GM18907 (cell line): ENCODE measurements around the gene DLG5.
A peak's percentile ranks its signal among the peaks of the same experiment; 100 is the strongest.

ENCODE experiments used
- ATAC-seq: cut with Tn5 transposase; IDR thresholded peaks from one replicate; pipeline ENCODE4 v1.9.1; 2021; ENCODE audit warnings: mild to moderate bottlenecking, moderate library complexity; ENCODE audit not compliant: unreplicated experiment

Gene DLG5

GRCh38 chr10:77944519-77944918, 18.0 kb upstream of the DLG5 start:
- ATAC-seq, result no peak

GRCh38 chr10:77943121-77943901, 16.8 kb upstream of the DLG5 start:
- ATAC-seq, result no peak

GRCh38 chr10:77941790-77942189, 15.2 kb upstream of the DLG5 start:
- no peak for ATAC-seq

DNA sequence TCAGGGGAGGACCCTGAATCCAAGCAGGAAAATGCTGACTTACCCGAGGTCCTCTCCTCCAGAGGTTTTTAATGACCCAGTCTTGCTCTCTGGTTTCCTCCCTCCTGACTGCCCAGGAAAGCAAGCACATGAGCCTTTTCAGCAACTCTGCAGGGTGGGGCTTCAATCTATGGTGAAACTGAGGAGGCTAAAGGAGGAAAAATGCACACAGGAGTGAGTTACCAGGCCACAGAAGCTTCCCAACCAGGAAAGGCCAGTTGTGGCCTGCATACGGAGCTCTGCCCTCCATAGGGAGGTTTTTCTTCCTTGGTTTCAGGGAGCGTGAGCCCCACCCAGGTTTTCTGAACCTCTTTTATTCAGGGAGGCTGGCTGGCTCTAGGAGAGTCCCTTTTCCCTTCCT, 14.1 kb upstream of the DLG5 start:
- no peak for ATAC-seq

DNA sequence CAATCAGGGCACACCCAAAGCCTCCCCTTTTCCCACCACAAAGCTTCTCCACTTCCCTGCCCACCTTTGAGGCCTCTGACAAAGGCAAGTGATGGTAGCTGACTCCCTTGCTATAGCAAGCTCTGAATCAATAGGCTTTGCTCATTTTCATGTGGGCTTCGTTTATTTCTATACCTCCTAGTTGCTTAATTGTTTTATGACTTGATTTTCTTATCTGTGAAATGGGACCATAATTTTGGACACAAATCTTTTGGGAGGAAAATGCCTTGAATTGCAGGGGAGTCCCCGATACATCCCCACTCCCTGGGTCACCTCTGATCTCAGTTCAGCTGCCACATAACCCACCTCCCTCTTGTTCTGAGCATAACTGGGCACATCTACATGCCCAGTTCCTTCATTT, 13.7 kb upstream of the DLG5 start:
- no peak for ATAC-seq

DNA sequence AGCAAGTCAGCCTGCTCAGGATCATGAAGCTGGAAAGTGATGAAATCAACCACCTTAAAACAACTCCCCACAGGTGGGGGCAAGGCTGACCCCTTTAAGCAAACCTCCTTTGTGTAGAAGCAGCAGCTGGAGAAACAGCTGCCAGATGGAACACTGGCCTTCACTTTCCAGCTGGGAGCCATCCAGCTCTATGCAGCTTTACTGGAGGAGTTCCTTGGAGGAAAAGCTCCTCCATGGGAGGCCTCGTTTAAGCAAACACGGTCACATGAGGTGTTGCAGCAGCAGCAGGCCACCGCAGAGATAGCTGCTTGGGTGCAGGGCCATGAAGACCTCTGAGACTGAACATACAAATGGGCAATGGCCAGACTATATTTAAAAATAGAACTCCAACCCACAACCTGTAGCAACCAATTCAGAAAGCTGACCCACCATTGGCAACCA, 13.0 kb upstream of the DLG5 start:
- ATAC-seq, result no peak

GRCh38 chr10:77936697-77937567, 10.4 kb upstream of the DLG5 start:
- ATAC-seq, result no peak

- no peak for ATAC-seq
Measured at GRCh38 chr10:77932016-77932715, 5.6 kb upstream of the DLG5 start.

DNA sequence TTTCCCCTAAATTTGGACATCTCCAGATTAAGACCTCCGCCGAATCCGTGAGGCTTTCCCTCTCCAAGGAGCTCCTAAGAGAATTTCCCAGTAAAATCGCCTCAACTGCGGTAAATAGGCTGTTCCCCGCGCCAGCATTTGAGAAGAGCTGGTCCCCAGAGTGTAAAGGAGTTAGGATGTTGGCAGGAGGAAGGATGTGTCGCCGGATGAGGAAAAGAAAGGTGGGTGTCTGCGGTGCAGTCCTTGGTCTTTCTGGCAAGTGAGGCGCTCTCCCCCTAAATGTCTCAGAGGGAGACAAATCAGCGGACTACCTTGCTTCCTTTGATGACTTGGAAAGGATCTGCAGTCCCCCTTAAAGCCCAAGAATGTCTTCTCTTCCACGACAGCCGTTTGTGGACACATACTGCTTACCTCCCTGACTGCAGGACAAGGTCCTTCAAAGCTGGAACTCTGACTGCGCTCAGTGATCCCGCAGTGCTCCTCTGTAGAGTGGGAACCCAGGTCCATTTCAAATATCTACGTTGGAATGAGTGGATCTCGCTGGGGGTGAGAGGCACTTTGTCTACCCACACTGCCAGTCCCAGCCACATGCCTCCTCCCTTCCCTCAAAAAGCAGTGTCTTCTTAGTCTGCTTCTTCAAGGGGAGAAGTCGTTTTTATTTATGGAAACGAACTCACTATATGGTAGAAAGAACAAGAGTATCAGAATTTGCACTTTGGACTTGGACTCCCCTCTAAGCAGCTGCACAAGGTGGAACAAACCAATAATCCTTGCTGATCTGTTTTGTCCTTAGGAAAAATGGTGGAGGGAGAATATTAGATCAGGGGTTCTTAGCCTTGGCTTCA, 1.1 kb upstream of the DLG5 start:
- no peak for ATAC-seq

DNA sequence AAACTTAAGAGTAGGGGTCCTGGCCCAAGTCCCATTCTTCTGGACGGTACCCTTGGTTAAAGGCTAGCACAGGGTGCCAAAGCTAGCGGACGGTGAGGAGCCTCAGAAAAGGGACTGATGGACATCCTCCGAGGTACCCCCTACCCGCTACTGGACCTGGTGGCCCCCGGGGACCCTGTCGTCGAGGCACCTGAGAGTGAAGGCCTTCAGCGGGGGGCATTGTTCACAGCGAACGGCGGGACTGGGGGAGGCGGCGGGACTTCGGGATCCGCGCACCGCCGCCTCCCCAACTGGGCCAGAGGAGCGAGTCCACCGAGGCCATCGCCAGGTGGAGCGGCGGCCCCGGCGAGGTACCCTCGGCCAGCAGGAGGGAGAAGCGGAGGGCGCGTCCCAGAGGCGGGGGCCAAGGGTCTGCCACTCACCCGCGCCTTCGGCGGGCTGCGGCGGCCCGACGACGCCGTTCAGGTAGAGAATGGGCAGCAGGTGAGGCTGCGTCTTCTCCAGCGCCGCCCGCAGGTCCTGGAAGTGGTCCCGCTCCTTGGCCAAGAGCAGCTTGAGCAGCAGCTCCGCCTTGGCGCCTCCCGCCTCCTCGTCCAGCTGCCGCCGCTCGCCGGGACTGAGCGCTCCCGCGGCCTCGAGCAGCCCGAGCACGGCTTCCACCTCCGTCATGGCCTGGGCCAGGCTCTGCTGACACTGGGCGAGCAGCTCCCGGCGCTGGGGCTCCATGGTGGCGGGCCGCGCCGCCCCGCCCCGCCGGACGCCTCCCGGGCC, 575 bp downstream of the DLG5 start:
- ATAC-seq, result peak; percentile 59

DNA sequence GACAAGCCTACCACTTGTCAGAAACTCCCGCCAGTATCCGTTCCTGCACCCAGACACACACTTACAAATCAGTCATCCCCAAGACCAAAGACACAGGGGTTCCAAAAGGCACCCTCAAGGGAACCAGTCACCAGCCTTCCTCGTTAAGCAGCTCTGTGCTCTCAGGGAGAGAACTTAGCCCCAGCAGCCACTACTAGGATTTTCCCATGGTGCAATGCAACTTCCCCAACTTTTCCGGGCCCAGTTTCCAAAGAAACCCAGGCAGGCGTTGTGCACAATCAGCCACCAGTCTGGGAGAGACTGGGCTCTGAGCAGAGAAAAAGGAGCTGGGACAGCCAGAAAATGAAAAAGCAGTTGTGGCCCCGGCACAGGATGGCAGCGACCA, 1.2 kb downstream of the DLG5 start:
- ATAC-seq, result no peak

- no peak for ATAC-seq
Measured at GRCh38 chr10:77922566-77923179, 3.9 kb downstream of the DLG5 start.

DNA sequence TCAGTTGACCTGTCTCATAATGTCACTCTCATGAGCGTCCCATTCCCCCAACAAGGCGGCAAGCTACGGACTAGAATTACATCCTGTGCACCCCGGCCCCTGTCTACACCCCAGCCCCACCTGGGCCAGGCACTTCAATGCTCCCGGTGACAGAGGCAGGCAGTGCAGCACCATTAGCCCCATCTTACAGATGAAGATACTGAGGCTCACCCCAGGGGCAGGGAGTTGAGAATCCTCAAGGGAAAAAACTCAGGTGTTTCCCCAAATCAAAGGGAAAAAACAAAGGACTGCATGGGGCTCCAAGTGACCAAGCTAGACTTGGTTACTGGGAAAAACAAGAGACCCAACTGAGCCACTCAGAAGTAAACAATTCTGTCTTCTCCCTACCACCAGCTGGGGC, 4.5 kb downstream of the DLG5 start:
- ATAC-seq, result no peak

DNA sequence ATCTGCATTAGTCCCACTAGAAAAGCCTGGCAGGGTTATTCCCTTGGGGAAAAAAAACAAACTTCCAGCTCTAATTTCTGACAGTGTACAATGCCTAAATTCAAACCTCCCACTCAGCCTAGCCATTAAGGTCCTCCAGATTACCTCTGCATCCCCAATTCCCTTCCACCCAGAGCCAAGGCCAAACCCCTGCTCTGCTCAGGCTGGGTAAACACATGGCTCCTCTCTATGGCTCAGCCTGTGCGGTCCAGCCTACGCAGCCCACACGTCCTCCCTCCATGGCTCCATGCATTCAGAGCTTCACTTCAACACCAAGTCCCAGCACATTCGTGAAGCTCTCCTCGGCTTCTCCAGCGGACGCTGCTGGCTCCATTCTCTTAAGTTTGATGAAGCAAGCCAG, 5.2 kb downstream of the DLG5 start:
- no peak for ATAC-seq

DNA sequence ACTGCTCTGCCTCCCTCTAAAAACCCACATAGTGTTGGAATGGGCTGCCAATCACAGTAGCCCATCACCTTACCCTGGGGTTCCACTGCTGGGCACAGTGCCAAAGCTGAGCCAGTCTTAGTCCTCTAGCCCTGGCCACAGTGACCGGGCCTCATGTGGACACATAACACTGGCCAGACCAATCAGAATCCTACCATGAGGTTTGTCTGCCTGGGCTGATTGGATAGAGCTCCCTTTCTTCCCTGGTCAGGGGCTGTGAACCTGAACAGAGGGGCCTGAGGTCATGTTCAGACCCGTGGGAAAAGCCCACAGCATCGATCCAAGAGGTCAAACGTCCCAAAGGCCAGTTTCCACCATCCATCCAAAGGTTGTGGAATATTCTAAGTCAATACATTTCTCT, 6.1 kb downstream of the DLG5 start:
- ATAC-seq, result no peak

- ATAC-seq, result no peak
Measured at GRCh38 chr10:77919713-77920108, 6.8 kb downstream of the DLG5 start.

DNA sequence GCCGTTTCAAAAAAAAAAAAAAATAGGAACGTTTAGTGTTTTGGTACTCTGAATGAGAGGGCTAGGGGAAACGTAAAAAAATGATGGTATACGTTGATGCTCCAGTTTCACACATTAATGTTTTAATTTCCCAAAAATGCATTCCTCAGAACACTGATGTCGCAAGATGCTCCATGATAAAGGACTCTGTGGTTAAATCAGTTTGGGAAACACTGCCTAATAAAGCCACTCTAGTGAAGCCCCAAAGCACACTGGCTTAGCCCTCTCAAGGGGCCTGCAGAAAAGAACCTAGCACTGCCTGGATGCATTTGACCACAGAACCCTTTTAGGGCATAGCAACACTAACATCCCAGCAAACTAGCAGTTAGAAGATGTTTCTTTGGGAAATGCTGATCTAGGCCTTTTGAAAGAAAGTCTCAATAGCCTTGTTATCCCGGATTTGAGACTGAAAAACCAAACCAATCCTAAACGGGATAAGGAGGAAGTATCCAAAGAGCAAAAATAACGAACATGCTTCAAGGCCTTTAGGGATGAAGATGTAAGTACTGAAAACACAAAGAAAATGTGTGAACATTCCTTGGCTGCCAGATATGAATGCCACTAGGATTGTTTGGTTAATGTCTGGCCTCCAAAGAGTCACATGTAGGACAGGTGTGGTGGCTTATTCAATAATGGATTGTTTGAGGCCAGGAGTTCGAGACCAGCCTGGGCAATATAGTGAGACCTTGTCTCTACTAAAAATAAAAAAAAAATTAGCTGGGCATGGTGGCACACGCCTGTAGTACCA, 11.0 kb downstream of the DLG5 start:
- no peak for ATAC-seq

DNA sequence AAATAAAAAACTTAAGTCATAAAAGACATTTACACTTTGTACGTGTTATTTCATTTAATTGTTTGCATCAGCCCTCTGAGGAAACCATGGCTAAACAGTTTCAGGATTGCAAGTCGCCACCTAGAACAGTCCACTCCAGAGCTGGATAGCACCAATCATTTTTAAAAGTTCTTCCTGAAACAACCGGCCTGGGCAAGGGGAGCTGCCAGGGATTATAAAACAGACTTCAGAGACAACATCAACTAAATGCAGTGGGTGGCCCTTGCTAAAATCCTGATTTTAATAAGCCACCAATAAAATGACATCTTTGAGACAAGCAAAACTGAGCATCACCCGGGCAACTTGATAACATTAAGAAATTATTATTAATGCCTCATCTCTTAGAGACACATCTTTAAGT, 13.5 kb downstream of the DLG5 start:
- ATAC-seq, result no peak

DNA sequence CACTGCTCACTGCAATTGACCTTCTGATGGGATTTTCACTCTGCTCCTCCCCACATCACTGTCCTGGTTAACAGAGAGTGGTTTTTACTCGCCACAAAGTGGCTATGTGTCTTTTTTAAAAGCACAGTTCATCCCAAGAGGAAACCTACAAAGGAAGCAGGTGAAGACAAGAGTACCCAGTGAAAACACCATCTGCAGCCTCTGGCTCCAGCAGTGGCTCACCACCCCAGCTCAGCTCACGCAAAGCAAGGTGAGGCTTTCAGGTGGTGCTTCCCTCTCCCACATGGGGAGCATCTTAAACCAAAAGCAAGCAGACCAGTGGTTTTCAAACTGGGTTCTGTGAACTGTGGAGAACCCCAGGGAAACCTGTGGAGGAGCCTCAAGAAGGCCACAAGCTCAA, 14.0 kb downstream of the DLG5 start:
- ATAC-seq, result no peak
